HCEC 1CT (cell line): Measurements from ENCODE around the gene SPZ1.
A peak's percentile ranks its signal among the peaks of the same experiment; 100 is the strongest.
"Not testable (repeated sequence)": the region's sequence is repeated elsewhere in the genome, so short reads cannot be mapped to it uniquely, and the experiment has no call there.

ENCODE experiments used
- DNase-seq: peaks from one replicate; pipeline ENCODE4 v3.0.0-alpha.2; 2017

SPZ1 gene

GRCh38 chr5:80319702-80320101, at the start of gene SPZ1:
Gene SPZ1 (plus strand): TSS chr5:80320002. CDS start chr5:80320216, 214 bp downstream.
- no peak for DNase-seq

- DNase-seq = not testable (repeated sequence)
Observed at GRCh38 chr5:80270543-80270942, 49.3 kb upstream of the SPZ1 start.

GRCh38 chr5:80275347-80275746, 44.5 kb upstream of the SPZ1 start:
- peak; percentile 46 for DNase-seq

GRCh38 chr5:80276186-80276585, 43.6 kb upstream of the SPZ1 start:
- DNase-seq = no peak

- DNase-seq = no peak
Observed at GRCh38 chr5:80277191-80277590, 42.6 kb upstream of the SPZ1 start.

GRCh38 chr5:80282054-80282453, 37.7 kb upstream of the SPZ1 start:
- DNase-seq = no peak

GRCh38 chr5:80283360-80283759, 36.4 kb upstream of the SPZ1 start:
- DNase-seq = no peak

GRCh38 chr5:80284720-80285119, 35.1 kb upstream of the SPZ1 start:
- no peak for DNase-seq

- DNase-seq = no peak
Observed at GRCh38 chr5:80288177-80288576, 31.6 kb upstream of the SPZ1 start.

- no peak for DNase-seq
Observed at GRCh38 chr5:80289320-80289719, 30.5 kb upstream of the SPZ1 start.

GRCh38 chr5:80291761-80292160, 28.0 kb upstream of the SPZ1 start:
- DNase-seq = no peak

- DNase-seq = no peak
Observed at GRCh38 chr5:80296121-80296520, 23.7 kb upstream of the SPZ1 start.

- no peak for DNase-seq
Observed at GRCh38 chr5:80299601-80300000, 20.2 kb upstream of the SPZ1 start.

GRCh38 chr5:80300125-80300524, 19.7 kb upstream of the SPZ1 start:
- DNase-seq = no peak

- DNase-seq = not testable (repeated sequence)
Observed at GRCh38 chr5:80300796-80301195, 19.0 kb upstream of the SPZ1 start.

GRCh38 chr5:80301342-80301741, 18.5 kb upstream of the SPZ1 start:
- DNase-seq = not testable (repeated sequence)

GRCh38 chr5:80302636-80303035, 17.2 kb upstream of the SPZ1 start:
- DNase-seq = no peak

GRCh38 chr5:80308526-80308925, 11.3 kb upstream of the SPZ1 start:
- no peak for DNase-seq

- no peak for DNase-seq
Observed at GRCh38 chr5:80309871-80310665, 9.7 kb upstream of the SPZ1 start.

GRCh38 chr5:80315244-80315643, 4.6 kb upstream of the SPZ1 start:
- no peak for DNase-seq

- no peak for DNase-seq
Observed at GRCh38 chr5:80318212-80318611, 1.6 kb upstream of the SPZ1 start.

GRCh38 chr5:80324912-80325311, 5.1 kb downstream of the SPZ1 start:
- DNase-seq = no peak

- no peak for DNase-seq
Observed at GRCh38 chr5:80326468-80326867, 6.7 kb downstream of the SPZ1 start.

GRCh38 chr5:80337379-80337778, 17.6 kb downstream of the SPZ1 start:
- DNase-seq = no peak

- DNase-seq = no peak
Observed at GRCh38 chr5:80339116-80339515, 19.3 kb downstream of the SPZ1 start.
